ENCODE measurements around the gene STAC2.
A peak's percentile ranks its signal among the peaks of the same experiment; 100 is the strongest.
"Not testable (repeated sequence)": the region's sequence is repeated elsewhere in the genome, so short reads cannot be mapped to it uniquely, and the experiment has no call there.

Gene STAC2

GRCh38 chr17:39251997-39252396, 26.3 kb upstream of the STAC2 start:
- no peak for TF ChIP-seq CTCF (conservative IDR thresholded peaks at IDR 0.05; ENCODE audit: control insufficient read depth, insufficient read depth, low read depth, low read length)
- no peak overlapping the region for H3K4me3 ChIP-seq (ENCODE audit: control insufficient read depth, low read depth, low read length)
- DNase-seq (ENCODE audit: low read depth) = no peak

- H3K4me3 ChIP-seq (ENCODE audit: control insufficient read depth, low read depth, low read length); DNase-seq (ENCODE audit: low read depth): not testable (repeated sequence)
These were observed 24.3 kb upstream of the STAC2 start for GRCh38 chr17:39250076-39250475.

- H3K4me3 ChIP-seq (ENCODE audit: control insufficient read depth, low read depth, low read length) = no peak overlapping the region
- no peak for DNase-seq (ENCODE audit: low read depth)
- TF ChIP-seq CTCF (conservative IDR thresholded peaks at IDR 0.05; ENCODE audit: control insufficient read depth, insufficient read depth, low read depth, low read length) = peak; percentile 18
These were observed 20.5 kb upstream of the STAC2 start for GRCh38 chr17:39246274-39246673.

GRCh38 chr17:39244600-39245570, 19.1 kb upstream of the STAC2 start:
- H3K4me3 ChIP-seq (ENCODE audit: control insufficient read depth, low read depth, low read length) = no peak overlapping the region
- DNase-seq (ENCODE audit: low read depth) = peak; percentile 77
- peak; percentile 96 for TF ChIP-seq CTCF (conservative IDR thresholded peaks at IDR 0.05; ENCODE audit: control insufficient read depth, insufficient read depth, low read depth, low read length)

- no peak for TF ChIP-seq CTCF (conservative IDR thresholded peaks at IDR 0.05; ENCODE audit: control insufficient read depth, insufficient read depth, low read depth, low read length)
- H3K4me3 ChIP-seq (ENCODE audit: control insufficient read depth, low read depth, low read length) = no peak overlapping the region
These were observed 18.4 kb upstream of the STAC2 start for GRCh38 chr17:39244016-39244599.

GRCh38 chr17:39243155-39243554, 17.4 kb upstream of the STAC2 start:
- no peak for TF ChIP-seq CTCF (conservative IDR thresholded peaks at IDR 0.05; ENCODE audit: control insufficient read depth, insufficient read depth, low read depth, low read length)
- DNase-seq (ENCODE audit: low read depth) = no peak
- no peak overlapping the region for H3K4me3 ChIP-seq (ENCODE audit: control insufficient read depth, low read depth, low read length)

More at GRCh38 chr17:39244016-39244599, 18.4 kb upstream of the STAC2 start:
- DNase-seq (ENCODE audit: low read depth) = no peak

- no peak for DNase-seq (ENCODE audit: low read depth)
- TF ChIP-seq CTCF (conservative IDR thresholded peaks at IDR 0.05; ENCODE audit: control insufficient read depth, insufficient read depth, low read depth, low read length) = no peak
- no peak overlapping the region for H3K4me3 ChIP-seq (ENCODE audit: control insufficient read depth, low read depth, low read length)
These were observed 14.9 kb upstream of the STAC2 start for GRCh38 chr17:39240631-39241030.
